ENCODE data around the gene SLC25A23.

- TF ChIP-seq EZH2 (IDR thresholded peaks at IDR 0.05; ENCODE audit: insufficient read depth, poor library complexity, severe bottlenecking) = no peak
- no peak for TF ChIP-seq EZH2phosphoT487 (IDR thresholded peaks at IDR 0.05; ENCODE audit: insufficient read depth, low read depth)
Measured at GRCh38 chr19:6483235-6483634, 23.6 kb upstream of the SLC25A23 start.

Measured in GM23248 (cell line).